Measurements from ENCODE around the gene F2RL1. TPM values are rescaled to one million over a fixed set of nuclear protein-coding genes. Genes with fewer than 3 reads are reported as not detected.
"Not testable (repeated sequence)": the region's sequence is repeated elsewhere in the genome, so short reads cannot be mapped to it uniquely, and the experiment has no call there.

Gene F2RL1
- total RNA-seq, 3 donors from 2014 or later, result 58.1 to 177 (median 128) TPM

- H3K4me3 ChIP-seq, result no peak overlapping the region
- no peak for DNase-seq
- ATAC-seq, result no peak
- peaks cover 3% of the 10 kb centered on the region for H3K9me3 ChIP-seq
- intact Hi-C loops (cut with DNase I, micrococcal nuclease), result no loop called here
- no peak for TF ChIP-seq CTCF (IDR thresholded peaks at IDR 0.05)
- H3K36me3 ChIP-seq (ENCODE audit: low read depth), result no peaks in the 10 kb centered on the region
- H3K4me1 ChIP-seq (ENCODE audit: low read depth), result no peaks in the 10 kb centered on the region
Measured at GRCh38 chr5:76808141-76808691, 10.6 kb upstream of the F2RL1 start.

- TF ChIP-seq CTCF (IDR thresholded peaks at IDR 0.05), result no peak
- ATAC-seq (no peak), DNase-seq (no peak)
- Histone ChIP-seq H3K4me1 (ENCODE audit: low read depth) (no peaks in the 10 kb centered on the region), H3K36me3 (ENCODE audit: low read depth) (no peaks in the 10 kb centered on the region), H3K4me3 (no peak overlapping the region), H3K9me3 (peaks cover 3% of the 10 kb centered on the region)
- intact Hi-C loops (cut with DNase I, micrococcal nuclease), result no loop called here
Measured at GRCh38 chr5:76809141-76809540, 9.7 kb upstream of the F2RL1 start.

- Histone ChIP-seq H3K4me3 (no peak overlapping the region), H3K4me1 (ENCODE audit: low read depth) (no peaks in the 10 kb centered on the region), H3K9me3 (peaks cover 3% of the 10 kb centered on the region), H3K36me3 (ENCODE audit: low read depth) (no peaks in the 10 kb centered on the region)
- ATAC-seq, result no peak
- no peak for DNase-seq
- intact Hi-C loops (cut with DNase I, micrococcal nuclease), result no loop called here
- TF ChIP-seq CTCF (IDR thresholded peaks at IDR 0.05), result no peak
Measured at GRCh38 chr5:76810236-76810635, 8.6 kb upstream of the F2RL1 start.

- no peak for TF ChIP-seq CTCF (IDR thresholded peaks at IDR 0.05)
- Histone ChIP-seq H3K9me3 (peaks cover 3% of the 10 kb centered on the region), H3K4me1 (ENCODE audit: low read depth) (no peaks in the 10 kb centered on the region), H3K36me3 (ENCODE audit: low read depth) (no peaks in the 10 kb centered on the region), H3K4me3 (no peak overlapping the region)
- ATAC-seq, result no peak
- DNase-seq, result no peak
- intact Hi-C loops (cut with DNase I, micrococcal nuclease), result no loop called here
Measured at GRCh38 chr5:76811214-76811613, 7.6 kb upstream of the F2RL1 start.

GRCh38 chr5:76812209-76812608 lies 6.6 kb upstream of the F2RL1 start:
- ATAC-seq; DNase-seq; H3K4me3 ChIP-seq; H3K4me1 ChIP-seq (ENCODE audit: low read depth); H3K36me3 ChIP-seq (ENCODE audit: low read depth); intact Hi-C loops (cut with DNase I, micrococcal nuclease); H3K9me3 ChIP-seq: not testable (repeated sequence)

- Histone ChIP-seq H3K9me3 (peaks cover 3% of the 10 kb centered on the region), H3K36me3 (ENCODE audit: low read depth) (no peaks in the 10 kb centered on the region), H3K4me3 (no peak overlapping the region), H3K4me1 (ENCODE audit: low read depth) (peaks cover 3% of the 10 kb centered on the region)
- ATAC-seq, result no peak
- intact Hi-C loops (cut with DNase I, micrococcal nuclease), result no loop called here
- TF ChIP-seq CTCF (IDR thresholded peaks at IDR 0.05), result no peak
- DNase-seq, result no peak
Measured at GRCh38 chr5:76813982-76814562, 4.8 kb upstream of the F2RL1 start.
